Activated CD8-positive, alpha-beta memory T cell treated with anti-CD3 and anti-CD28 coated beads, Interleukin-2, amount 50 U/mL, for 24 hours (primary cell): ENCODE results near the gene RHOA.
A peak's percentile ranks its signal among the peaks of the same experiment; 100 is the strongest.

Experiments used
- DNase-seq: peaks from one replicate; pipeline ENCODE4 v3.0.0-alpha.2; 2020; ENCODE audit errors: extremely low read depth

Gene RHOA

GRCh38 chr3:49411968-49412631, at the start of gene RHOA, which contains the start of gene TCTA:
Gene RHOA, minus strand, starts transcription at chr3:49411976. Its CDS starts 36,387 bp downstream, at chr3:49375589.
Gene TCTA, plus strand, starts transcription at chr3:49412423. Its CDS starts 4 bp downstream, at chr3:49412427.
- DNase-seq: peak; percentile 97

GRCh38 chr3:49460956-49461355, 49.2 kb upstream of the RHOA start:
- DNase-seq: no peak

- DNase-seq: no peak
Observed at GRCh38 chr3:49460188-49460890, 48.6 kb upstream of the RHOA start.

- DNase-seq: no peak
Observed at GRCh38 chr3:49456466-49456865, 44.7 kb upstream of the RHOA start.

GRCh38 chr3:49454898-49455681, 43.3 kb upstream of the RHOA start:
- no peak for DNase-seq

- no peak for DNase-seq
Observed at GRCh38 chr3:49454458-49454857, 42.7 kb upstream of the RHOA start.

GRCh38 chr3:49453621-49454020, 41.8 kb upstream of the RHOA start:
- no peak for DNase-seq

GRCh38 chr3:49445391-49445790, 33.6 kb upstream of the RHOA start:
- no peak for DNase-seq

GRCh38 chr3:49434731-49435130, 23.0 kb upstream of the RHOA start:
- no peak for DNase-seq

GRCh38 chr3:49428752-49429080, 16.9 kb upstream of the RHOA start:
- no peak for DNase-seq

GRCh38 chr3:49427586-49427985, 15.8 kb upstream of the RHOA start:
- no peak for DNase-seq

GRCh38 chr3:49424816-49425215, 13.0 kb upstream of the RHOA start:
- no peak for DNase-seq

GRCh38 chr3:49422379-49423248, 10.8 kb upstream of the RHOA start, which contains the start of gene AMT:
Gene AMT, minus strand, starts transcription at chr3:49422473. Its CDS starts 23 bp downstream, at chr3:49422450.
- DNase-seq: no peak

- DNase-seq: no peak
Observed at GRCh38 chr3:49421890-49422378, 10.2 kb upstream of the RHOA start.

GRCh38 chr3:49417516-49418120, 5.8 kb upstream of the RHOA start:
- no peak for DNase-seq

GRCh38 chr3:49416867-49417266, 5.1 kb upstream of the RHOA start:
- no peak for DNase-seq

GRCh38 chr3:49415931-49416601, 4.3 kb upstream of the RHOA start:
- peak; percentile 31 for DNase-seq

- DNase-seq: no peak
Observed at GRCh38 chr3:49414753-49415152, 3.0 kb upstream of the RHOA start.

- no peak for DNase-seq
Observed at GRCh38 chr3:49413338-49413734, 1.6 kb upstream of the RHOA start.

GRCh38 chr3:49412632-49413337, 1.0 kb upstream of the RHOA start:
- no peak for DNase-seq
